ENCODE measurements around the gene PPP2CA. TPM values are rescaled to one million over a fixed set of nuclear protein-coding genes. Genes with fewer than 3 reads are reported as not detected.

The PPP2CA gene
- total RNA-seq, 1 experiment from 2014 or later: 184 TPM

DNA sequence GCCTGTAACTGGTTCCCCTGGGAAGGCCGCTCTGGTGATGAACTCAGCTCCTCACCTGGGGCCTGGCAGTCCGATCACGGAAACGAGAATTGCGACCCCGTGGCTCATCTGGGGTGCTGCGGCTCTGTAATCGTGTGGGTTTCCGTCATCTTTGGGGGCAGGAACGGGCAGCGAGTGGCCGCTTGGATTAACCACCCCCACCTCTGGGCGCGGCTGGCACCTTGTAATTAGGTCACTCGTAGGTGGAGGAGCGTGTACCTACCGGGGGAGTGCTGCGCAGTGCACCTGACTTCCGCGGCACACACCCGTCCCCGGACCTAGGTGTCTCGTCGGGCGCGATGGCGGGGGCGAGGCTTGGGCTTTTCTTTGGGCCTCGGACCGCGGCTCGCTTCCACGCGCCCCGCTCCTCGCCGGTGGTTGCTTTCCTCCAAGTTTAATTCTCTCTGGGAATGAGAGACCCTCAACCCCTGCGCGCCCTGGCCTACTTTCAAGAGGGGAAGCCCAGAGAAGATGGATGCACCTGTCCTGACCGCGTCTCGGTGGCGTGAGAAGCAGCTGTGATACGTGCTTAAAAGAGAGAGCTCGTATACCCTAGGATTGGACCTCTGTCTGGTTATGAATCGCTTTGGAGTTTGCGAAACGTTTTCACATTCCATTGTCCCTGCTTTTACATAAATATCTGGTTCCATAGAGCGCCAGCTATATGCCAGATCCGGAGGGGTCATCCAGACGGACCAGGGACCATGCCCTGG lies 744 bp upstream of the PPP2CA start:
- intact Hi-C loops (cut with micrococcal nuclease; ENCODE audit: unreplicated experiment) (loop anchor here (10.0 kb wide), 1 partner anchor 58 kb away; no protein-coding TSS in a partner anchor), in situ Hi-C loops (cut with HindIII; ENCODE audit: low pct_unique_long_range_greater_than_20kb, low sequenced_read_pairs) (no loop called here)
- ChIA-PET CTCF (interaction anchor here (0.8 to 1.1 kb wide), 2 partner anchors 247 to 352 kb away, joined by 3 to 5 read pairs; no protein-coding TSS in a partner anchor), POLR2A (interaction anchor here (0.6 to 2.5 kb wide), 8 partner anchors 9 to 1311 kb away, joined by 3 to 17 read pairs (median 4); partner anchors contain the start of gene SKP1)
- Histone ChIP-seq H3K9me3 (ENCODE audit: control insufficient read depth, insufficient read depth, low read depth, low read length) (no peaks in the 10 kb centered on the region), H3K36me3 (ENCODE audit: control insufficient read depth, insufficient read depth, low read length) (peaks cover 11% of the 10 kb centered on the region), H3K27ac (ENCODE audit: low read length) (peak overlapping the region; percentile 98), H3K4me1 (ENCODE audit: control insufficient read depth, insufficient read depth, low read length) (peaks cover 32% of the 10 kb centered on the region), H3K27me3 (ENCODE audit: control insufficient read depth, insufficient read depth, low read length) (no peaks in the 10 kb centered on the region), H3K4me3 (ENCODE audit: low read depth in 2 of 2, low read length in 2 of 2) (peak overlapping the region; percentile 94 to 99)
- ATAC-seq (peak; percentile 61), DNase-seq (ENCODE audit: low read depth, low spot score) (no peak)
- TF ChIP-seq TCF7L2 (IDR thresholded peaks at IDR 0.05; ENCODE audit: low read depth, low read length): no peak
- TF ChIP-seq, protein P1, sequence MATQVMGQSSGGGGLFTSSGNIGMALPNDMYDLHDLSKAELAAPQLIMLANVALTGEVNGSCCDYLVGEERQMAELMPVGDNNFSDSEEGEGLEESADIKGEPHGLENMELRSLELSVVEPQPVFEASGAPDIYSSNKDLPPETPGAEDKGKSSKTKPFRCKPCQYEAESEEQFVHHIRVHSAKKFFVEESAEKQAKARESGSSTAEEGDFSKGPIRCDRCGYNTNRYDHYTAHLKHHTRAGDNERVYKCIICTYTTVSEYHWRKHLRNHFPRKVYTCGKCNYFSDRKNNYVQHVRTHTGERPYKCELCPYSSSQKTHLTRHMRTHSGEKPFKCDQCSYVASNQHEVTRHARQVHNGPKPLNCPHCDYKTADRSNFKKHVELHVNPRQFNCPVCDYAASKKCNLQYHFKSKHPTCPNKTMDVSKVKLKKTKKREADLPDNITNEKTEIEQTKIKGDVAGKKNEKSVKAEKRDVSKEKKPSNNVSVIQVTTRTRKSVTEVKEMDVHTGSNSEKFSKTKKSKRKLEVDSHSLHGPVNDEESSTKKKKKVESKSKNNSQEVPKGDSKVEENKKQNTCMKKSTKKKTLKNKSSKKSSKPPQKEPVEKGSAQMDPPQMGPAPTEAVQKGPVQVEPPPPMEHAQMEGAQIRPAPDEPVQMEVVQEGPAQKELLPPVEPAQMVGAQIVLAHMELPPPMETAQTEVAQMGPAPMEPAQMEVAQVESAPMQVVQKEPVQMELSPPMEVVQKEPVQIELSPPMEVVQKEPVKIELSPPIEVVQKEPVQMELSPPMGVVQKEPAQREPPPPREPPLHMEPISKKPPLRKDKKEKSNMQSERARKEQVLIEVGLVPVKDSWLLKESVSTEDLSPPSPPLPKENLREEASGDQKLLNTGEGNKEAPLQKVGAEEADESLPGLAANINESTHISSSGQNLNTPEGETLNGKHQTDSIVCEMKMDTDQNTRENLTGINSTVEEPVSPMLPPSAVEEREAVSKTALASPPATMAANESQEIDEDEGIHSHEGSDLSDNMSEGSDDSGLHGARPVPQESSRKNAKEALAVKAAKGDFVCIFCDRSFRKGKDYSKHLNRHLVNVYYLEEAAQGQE (IDR thresholded peaks at IDR 0.05; ENCODE audit: insufficient read depth in 1 of 2, low read depth in 2 of 2, low read length in 1 of 2): no peak
- TF ChIP-seq, protein P2, sequence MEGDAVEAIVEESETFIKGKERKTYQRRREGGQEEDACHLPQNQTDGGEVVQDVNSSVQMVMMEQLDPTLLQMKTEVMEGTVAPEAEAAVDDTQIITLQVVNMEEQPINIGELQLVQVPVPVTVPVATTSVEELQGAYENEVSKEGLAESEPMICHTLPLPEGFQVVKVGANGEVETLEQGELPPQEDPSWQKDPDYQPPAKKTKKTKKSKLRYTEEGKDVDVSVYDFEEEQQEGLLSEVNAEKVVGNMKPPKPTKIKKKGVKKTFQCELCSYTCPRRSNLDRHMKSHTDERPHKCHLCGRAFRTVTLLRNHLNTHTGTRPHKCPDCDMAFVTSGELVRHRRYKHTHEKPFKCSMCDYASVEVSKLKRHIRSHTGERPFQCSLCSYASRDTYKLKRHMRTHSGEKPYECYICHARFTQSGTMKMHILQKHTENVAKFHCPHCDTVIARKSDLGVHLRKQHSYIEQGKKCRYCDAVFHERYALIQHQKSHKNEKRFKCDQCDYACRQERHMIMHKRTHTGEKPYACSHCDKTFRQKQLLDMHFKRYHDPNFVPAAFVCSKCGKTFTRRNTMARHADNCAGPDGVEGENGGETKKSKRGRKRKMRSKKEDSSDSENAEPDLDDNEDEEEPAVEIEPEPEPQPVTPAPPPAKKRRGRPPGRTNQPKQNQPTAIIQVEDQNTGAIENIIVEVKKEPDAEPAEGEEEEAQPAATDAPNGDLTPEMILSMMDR (IDR thresholded peaks at IDR 0.05): no peak
- TF ChIP-seq POLR2AphosphoS5 (IDR thresholded peaks at IDR 0.05; ENCODE audit: low read depth, low read length): peak; percentile 84
- TF ChIP-seq SIN3A (IDR thresholded peaks at IDR 0.05; ENCODE audit: borderline replicate concordance, insufficient read depth, low read depth, low read length): 0 out of 2 replicates have a peak, but pooled peaks have one; percentile 70
- BruUV-seq (replicated peaks): TSS peak; percentile 94

DNA sequence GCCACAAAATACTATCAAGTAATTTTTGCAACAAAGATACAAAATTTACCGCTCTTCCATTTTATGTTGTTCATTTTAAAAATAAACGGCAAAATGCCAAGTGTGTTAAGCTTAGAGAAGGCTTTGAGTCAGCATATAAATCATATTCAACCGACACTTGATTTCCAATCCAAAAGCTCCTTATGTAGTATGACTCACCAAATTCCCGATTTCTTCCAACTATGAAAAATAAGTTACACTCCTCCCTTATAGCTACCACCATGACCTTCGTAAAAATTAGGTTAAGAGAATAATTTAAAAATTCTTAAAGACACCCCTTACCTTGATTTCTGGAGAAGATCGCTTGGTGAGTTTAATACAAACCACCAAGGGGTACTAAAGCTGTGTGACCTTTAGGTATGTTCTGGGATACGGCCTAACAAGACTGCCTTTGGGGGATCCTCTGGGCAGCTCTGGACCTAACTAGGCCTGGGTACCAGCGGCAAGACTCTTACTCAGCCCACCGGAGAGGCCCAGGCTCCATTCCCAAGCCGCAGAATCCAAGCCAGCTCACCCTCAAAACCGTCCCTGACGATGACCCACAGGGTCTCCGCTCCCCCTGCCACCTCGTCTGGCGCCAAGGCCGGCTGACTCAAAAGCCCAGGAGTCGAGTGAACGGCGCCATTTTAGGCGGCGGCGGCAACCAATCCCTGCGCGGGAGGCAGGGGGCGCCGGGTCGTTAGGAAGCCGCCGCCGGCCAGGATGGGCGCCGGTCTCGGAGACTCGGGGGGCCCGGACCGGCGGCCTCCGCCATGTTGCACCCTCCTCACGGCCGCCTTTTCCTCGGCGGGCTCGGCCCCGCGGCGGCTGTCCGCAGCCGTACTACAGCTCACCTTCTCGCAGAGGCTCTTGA lies 739 bp downstream of the PPP2CA start:
- in situ Hi-C loops (cut with HindIII; ENCODE audit: low pct_unique_long_range_greater_than_20kb, low sequenced_read_pairs): no loop called here

More for the DNA sequence above, 739 bp downstream of the PPP2CA start:
- intact Hi-C loops (cut with micrococcal nuclease; ENCODE audit: unreplicated experiment): loop anchor here (10.0 kb wide), 1 partner anchor 60 kb away; no protein-coding TSS in a partner anchor
- TF ChIP-seq, protein P2 (IDR thresholded peaks at IDR 0.05): no peak
- TF ChIP-seq SIN3A (IDR thresholded peaks at IDR 0.05; ENCODE audit: borderline replicate concordance, insufficient read depth, low read depth, low read length) (no peak), TCF7L2 (IDR thresholded peaks at IDR 0.05; ENCODE audit: low read depth, low read length) (no peak), POLR2AphosphoS5 (IDR thresholded peaks at IDR 0.05; ENCODE audit: low read depth, low read length) (no peak; the same call in 1 of the 2 replicates)
- TF ChIP-seq, protein P1 (IDR thresholded peaks at IDR 0.05; ENCODE audit: insufficient read depth in 1 of 2, low read depth in 2 of 2, low read length in 1 of 2): no peak
- no TSS peak for BruUV-seq (replicated peaks)
- ChIA-PET CTCF (no interaction called here), POLR2A (interaction anchor here (0.6 to 2.5 kb wide), 5 partner anchors 20 to 581 kb away, joined by 4 to 17 read pairs (median 4); partner anchors contain the start of gene SKP1)
- H3K36me3 ChIP-seq (ENCODE audit: control insufficient read depth, insufficient read depth, low read length): peaks cover 11% of the 10 kb centered on the region
- H3K9me3 ChIP-seq (ENCODE audit: control insufficient read depth, insufficient read depth, low read depth, low read length): no peaks in the 10 kb centered on the region
- peaks cover 43% of the 10 kb centered on the region for H3K4me1 ChIP-seq (ENCODE audit: control insufficient read depth, insufficient read depth, low read length)
- H3K4me3 ChIP-seq (ENCODE audit: low read depth in 2 of 2, low read length in 2 of 2): peak overlapping the region; percentile 94 to 99
- no peaks in the 10 kb centered on the region for H3K27me3 ChIP-seq (ENCODE audit: control insufficient read depth, insufficient read depth, low read length)
- DNase-seq (ENCODE audit: low read depth, low spot score) (no peak), ATAC-seq (peak; percentile 47)
- H3K27ac ChIP-seq (ENCODE audit: low read length): peak overlapping the region; percentile 98
